ENCODE measurements around the gene HSPB8.

Gene HSPB8, protein sequence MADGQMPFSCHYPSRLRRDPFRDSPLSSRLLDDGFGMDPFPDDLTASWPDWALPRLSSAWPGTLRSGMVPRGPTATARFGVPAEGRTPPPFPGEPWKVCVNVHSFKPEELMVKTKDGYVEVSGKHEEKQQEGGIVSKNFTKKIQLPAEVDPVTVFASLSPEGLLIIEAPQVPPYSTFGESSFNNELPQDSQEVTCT

DNA sequence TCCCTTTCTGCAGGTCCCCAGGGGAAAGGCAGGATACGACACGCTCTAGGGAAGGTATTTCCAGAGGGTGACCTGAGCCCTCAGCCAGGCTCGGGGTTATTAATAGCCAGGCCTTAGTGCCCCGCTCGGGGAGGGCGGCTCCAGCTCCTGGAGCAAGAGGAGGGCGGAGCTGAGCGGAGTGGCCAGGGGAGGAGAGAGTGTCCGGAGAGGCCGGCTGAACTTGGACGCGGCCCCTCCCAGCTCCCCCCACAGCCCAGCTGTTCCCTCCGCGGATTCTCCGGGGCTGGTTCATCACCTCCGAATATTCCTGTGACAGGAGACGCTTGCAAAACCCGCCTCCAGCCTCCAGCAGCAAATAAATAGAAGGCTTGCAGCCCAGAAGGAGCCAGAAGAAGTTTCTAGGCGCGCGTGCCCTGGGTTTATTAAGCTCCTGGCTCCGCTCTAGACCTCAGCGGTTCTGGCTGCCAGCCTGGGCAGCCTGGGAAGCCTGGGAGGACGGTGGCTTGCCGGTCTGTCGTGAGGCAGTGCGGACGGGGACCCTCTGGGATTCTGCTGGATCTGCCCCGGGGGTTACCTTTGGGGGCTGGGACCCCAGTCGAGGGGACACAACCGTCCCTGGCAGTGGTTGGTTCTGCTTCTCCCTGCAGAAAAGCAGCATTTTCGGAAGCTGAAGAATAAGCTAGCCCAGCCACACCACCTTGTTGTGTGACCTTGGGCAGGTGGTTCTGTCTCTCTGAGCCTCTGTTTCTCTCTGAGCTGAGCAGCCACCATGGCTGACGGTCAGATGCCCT is at the start of gene HSPB8:
HSPB8 (plus strand) TSS at position 388 of the 791 bp plus-strand sequence; CDS start at position 770, 382 bp downstream.
- DNase-seq (ENCODE audit: low read depth), result peak; percentile 28
- H3K4me3 ChIP-seq (ENCODE audit: low read length), result peak within 1 kb of the TSS; percentile 42

DNA sequence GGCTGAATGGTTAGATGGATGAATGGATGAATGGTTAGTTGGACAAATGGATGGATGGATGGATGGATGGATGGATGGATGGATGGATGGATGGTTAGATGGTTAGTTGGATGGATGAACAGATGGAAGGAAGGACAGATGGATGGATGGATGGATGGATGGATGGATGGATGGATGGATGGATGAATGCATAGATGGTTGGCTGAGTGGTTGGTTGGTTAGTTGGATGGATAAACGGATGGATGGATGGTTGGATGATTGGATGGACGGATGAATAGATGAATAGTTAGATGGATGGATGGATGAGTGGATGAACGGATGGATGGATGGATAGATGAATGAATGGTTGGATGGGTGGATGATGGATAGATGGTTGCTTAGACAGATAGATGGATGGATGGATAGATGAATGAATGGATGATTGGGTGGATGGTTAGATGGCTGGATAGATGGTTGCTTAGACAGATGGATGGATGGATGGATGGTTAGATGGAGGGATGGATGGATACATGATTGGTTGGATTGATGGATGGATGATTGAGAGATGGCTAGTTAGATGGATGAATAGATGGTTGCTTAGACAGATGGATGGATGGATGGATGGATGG is 48.8 kb upstream of the HSPB8 start:
- TF ChIP-seq, protein P1, sequence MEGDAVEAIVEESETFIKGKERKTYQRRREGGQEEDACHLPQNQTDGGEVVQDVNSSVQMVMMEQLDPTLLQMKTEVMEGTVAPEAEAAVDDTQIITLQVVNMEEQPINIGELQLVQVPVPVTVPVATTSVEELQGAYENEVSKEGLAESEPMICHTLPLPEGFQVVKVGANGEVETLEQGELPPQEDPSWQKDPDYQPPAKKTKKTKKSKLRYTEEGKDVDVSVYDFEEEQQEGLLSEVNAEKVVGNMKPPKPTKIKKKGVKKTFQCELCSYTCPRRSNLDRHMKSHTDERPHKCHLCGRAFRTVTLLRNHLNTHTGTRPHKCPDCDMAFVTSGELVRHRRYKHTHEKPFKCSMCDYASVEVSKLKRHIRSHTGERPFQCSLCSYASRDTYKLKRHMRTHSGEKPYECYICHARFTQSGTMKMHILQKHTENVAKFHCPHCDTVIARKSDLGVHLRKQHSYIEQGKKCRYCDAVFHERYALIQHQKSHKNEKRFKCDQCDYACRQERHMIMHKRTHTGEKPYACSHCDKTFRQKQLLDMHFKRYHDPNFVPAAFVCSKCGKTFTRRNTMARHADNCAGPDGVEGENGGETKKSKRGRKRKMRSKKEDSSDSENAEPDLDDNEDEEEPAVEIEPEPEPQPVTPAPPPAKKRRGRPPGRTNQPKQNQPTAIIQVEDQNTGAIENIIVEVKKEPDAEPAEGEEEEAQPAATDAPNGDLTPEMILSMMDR (IDR thresholded peaks at IDR 0.05; ENCODE audit: insufficient read depth, low read depth, low read length, missing control alignments), result no peak
- no peak for DNase-seq (ENCODE audit: low read depth)
- no peak overlapping the region for H3K4me3 ChIP-seq (ENCODE audit: low read length)

More for the DNA sequence above, at the start of gene HSPB8:
- TF ChIP-seq, protein P1 (IDR thresholded peaks at IDR 0.05; ENCODE audit: insufficient read depth, low read depth, low read length, missing control alignments), result no peak

DNA sequence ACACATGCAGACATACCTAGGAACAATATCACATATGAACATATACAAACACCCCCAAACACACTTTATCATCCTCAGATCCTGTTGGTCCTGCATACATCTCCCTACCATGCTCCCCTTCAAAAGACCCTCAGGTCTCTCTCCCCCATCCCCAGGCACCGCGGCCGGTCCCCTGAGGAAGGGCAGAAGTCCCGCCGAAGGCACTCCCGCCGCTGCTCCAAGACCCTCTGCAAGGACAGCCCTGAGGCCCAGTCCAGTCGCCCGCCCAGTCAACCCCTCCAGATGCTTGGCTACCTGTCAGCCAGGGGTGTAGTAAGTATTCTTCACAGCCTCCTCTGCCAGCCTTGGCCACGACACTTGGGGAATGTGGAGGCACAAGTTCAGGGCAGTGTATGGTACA is 48.2 kb upstream of the HSPB8 start:
- TF ChIP-seq, protein P1 (IDR thresholded peaks at IDR 0.05; ENCODE audit: insufficient read depth, low read depth, low read length, missing control alignments), result no peak
- DNase-seq (ENCODE audit: low read depth), result no peak

DNA sequence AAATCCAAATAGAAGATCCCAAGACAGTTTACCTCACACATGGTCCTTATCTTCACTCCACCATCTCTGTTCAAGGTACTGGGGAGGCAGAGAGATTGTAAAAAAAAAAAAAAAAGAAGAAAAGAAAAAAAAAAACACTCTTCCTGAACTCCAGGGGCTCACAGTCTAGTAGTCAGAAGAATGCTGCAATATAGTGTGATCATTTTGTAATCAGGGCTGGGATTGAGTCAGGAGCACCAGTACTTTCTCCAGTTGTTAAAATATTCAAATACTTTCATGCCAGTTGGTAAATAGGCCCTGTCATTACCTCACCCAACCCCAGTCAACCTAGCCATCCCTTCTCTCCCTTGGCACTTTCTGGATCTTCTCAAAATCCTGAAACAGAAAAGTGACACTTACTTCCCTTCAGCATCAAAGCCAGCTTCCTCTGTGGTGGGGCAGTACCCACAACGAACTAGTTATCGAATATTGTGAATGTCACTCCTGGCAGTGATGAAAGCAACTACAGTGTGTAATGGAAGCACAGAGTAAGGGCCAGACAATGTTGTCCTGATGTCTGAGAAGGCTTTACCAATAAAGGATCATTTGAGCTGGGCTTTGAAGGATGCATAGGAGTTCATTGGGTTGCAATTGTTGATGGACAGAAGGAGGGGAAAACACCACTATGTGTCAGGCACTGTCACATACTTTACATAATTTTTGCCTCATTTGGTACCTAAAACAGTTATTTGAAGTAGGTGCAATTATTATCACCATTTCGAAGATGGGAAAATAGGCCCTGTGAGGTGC is 44.3 kb upstream of the HSPB8 start:
- DNase-seq (ENCODE audit: low read depth), result no peak
- no peak overlapping the region for H3K4me3 ChIP-seq (ENCODE audit: low read length)
- TF ChIP-seq, protein P1 (IDR thresholded peaks at IDR 0.05; ENCODE audit: insufficient read depth, low read depth, low read length, missing control alignments), result no peak

More for the DNA sequence above, 48.2 kb upstream of the HSPB8 start:
- H3K4me3 ChIP-seq (ENCODE audit: low read length), result no peak overlapping the region

DNA sequence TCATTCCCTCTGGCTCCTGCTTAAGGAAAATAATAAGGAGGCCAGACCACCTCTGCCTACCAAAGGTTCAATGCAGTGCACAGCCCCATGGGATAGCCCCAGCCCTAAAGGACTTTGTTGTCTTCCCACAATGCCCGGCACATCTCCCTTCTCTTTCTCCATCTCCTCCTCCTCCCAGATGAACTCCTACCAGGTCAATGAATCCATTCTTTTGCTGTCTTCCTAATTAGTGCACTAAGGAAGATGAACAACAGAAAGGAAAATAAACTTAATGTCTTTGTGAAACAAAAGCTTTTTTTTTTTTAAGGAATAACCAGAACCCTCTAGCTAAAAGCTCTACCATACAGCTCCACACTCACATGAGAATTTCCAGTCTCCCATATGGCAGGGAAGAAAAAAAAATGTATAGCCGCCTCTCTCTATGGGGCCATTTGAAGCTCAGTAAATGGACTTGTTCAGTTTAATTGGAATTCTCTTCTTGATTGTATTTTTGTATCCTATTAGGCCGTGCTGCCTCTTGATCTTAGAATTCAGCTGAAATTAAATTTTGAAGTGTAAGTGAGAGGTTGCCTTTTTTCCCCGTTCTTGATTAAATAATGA is 41.8 kb upstream of the HSPB8 start:
- DNase-seq (ENCODE audit: low read depth), result no peak
- H3K4me3 ChIP-seq (ENCODE audit: low read length), result no peak overlapping the region
- TF ChIP-seq, protein P1 (IDR thresholded peaks at IDR 0.05; ENCODE audit: insufficient read depth, low read depth, low read length, missing control alignments), result no peak

DNA sequence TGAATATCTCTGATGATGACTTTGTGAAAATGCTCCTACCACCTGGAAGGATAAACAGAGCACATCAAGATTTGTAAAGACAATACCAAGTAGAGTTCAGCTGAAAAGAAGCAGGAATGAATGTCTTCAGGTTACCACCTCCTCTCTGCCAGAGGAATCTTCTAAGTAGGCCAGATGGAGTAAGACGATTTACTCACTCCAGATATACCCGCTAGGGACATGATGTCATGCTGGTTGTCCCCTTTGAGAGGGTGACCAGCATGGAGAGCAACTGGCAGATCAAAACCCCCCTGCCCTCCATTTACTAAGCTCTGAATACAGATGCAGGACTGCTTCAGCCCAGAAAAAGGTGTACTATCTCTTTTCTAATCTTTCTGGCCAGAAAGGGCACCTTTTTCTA is 39.3 kb upstream of the HSPB8 start:
- H3K4me3 ChIP-seq (ENCODE audit: low read length), result no peak overlapping the region

More for the DNA sequence above, 39.3 kb upstream of the HSPB8 start:
- DNase-seq (ENCODE audit: low read depth), result no peak
- TF ChIP-seq, protein P1 (IDR thresholded peaks at IDR 0.05; ENCODE audit: insufficient read depth, low read depth, low read length, missing control alignments), result no peak

Data from epithelial cell of esophagus (primary cell).